SIG-M5 treated with dmso at 0.1 percent for 504 hours (cell line): ENCODE measurements around the gene ADAMTS12.

Experiments
- DNase-seq: peaks from one replicate; lab custom pipeline; 2025; ENCODE audit not compliant: unreplicated experiment; lab: John Stamatoyannopoulos, UW

The ADAMTS12 gene

DNA sequence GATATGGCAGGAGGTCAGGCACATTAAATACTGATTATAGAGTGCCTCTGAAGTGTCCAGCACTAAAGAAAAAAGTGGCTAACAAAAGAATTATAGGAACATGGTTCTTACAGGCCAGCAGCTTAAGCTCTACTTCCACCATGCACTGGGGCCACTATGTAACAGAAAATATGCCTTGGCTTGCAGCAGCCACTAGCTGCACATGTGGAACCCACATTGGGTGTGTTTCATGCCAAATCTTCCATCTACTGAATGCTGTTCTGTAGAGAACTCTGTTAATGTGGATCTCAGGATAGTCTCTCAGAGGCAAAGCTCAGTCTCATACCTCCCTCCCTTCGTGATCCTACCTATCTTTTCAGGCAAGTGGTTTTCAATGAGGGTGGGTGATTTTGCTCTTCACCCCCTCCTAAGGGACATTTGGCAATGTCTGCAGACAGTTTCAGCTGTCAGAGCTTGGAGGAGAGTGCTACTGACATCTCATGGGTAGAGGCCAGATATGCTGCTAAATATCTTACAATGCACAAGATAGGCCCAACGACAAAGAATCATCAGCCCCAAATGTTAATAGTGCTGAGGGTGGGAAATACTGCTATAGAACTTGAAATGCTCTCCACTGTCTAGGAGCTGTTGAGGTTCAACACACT is 232.1 kb downstream of the ADAMTS12 start:
- DNase-seq, result no peak

DNA sequence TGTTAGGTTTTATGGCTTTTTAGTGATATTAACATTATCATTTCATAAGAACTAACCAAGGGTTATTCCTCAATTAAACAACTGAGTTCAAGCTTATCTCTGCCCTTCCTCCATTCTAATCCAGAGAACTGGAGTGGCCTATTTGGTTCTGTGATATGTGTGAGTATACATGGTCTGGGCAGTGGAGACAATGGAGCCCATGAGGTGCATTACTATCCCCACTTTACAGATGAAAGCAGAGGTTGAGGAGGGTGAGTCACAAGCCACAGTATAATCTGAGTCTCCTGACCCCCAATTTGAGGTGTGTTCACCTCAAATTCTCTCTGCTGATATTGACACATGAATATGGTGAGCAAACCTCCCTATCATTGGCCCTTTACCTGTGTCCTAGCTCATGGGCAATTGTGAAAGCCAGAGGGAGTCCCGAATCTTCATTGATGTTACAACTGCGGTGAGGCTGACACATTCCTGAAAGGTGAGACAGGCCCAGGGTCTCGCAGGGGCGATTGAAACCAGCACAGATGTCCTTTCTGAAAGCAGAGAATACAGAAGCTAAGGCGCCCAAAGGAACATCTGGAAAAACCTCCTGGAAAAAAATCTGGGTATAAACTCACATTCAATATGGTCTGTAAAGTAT is 233.9 kb downstream of the ADAMTS12 start:
- no peak for DNase-seq

DNA sequence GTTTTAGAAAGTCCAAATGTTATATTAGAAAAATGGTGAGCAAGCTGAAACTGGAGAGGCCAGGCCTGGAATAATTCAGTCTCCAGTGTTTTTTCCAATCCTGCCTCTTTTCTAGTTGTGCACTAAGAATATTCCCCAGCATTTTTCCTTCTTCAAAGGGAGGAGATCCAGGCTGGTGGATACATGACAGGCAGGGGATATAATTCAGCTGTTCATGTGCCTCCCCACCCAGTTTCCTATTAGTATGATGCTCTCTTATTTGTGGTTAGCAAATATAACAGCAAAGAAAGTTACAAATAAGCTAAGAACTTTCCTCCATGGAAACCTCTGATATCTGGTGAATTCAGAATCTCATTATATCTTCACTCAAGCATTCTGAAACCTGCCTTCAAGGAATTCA is 234.6 kb downstream of the ADAMTS12 start:
- no peak for DNase-seq

DNA sequence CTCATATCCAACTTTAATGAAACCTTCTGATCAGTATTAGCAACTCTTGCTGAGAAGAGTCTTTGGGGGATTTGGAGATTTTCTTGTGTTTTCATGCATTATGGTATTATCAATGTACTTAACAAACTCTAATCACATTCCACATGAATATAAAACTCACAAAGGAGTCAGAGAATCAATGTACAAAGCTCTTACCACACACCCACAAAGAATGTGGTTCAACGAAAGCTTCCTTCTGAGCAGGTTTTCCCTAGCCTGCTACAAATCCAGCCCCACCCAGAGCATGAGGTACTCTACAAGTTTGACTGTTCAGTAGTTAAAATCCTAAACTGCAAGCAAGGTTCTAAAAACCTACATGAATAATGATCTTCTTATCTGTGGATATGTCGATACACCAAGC is 240.9 kb downstream of the ADAMTS12 start:
- DNase-seq, result no peak

DNA sequence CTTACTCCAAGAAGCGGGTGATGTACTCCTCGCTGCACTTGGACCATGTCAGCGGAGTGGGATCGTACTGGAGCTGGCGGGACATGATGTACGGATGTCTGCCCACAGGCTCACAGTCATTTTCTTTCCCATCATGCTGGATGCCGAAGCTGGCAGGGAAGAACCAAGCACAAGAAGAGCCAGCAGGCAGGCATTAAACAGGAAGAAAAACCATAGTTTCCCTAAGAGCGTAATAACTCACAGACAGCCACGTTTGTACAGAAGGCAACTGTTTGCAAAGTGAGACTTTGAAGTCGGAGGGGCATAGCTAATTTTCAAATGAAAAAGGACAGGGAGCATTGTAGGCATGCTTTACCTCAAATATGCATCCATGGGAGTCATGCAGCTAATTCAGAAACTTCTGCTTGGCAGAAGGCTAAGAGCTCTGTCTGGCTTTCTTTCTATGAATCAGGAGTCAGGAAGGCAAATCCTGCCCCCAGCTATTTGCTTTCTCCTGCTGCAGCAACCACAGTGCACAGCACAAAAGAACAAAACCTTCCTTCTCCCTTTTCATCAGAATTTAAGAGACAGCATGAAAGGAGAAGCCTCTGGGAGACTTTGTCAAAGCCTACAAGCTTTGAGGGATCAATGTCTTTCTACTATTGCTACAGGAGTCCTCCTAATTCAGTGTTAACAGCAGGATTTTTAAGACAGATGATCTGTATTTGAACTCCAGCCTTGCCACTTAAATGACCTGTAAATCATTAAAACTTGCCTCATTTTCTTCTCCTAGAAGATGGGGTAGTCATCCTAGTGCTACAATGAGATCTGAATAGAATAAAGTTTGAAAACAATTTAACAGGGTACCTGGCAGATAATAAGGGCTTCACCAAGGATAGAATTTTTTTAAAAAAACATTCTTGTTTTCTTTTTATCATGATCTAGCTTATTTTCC is 242.0 kb downstream of the ADAMTS12 start:
- DNase-seq, result peak; percentile 2

DNA sequence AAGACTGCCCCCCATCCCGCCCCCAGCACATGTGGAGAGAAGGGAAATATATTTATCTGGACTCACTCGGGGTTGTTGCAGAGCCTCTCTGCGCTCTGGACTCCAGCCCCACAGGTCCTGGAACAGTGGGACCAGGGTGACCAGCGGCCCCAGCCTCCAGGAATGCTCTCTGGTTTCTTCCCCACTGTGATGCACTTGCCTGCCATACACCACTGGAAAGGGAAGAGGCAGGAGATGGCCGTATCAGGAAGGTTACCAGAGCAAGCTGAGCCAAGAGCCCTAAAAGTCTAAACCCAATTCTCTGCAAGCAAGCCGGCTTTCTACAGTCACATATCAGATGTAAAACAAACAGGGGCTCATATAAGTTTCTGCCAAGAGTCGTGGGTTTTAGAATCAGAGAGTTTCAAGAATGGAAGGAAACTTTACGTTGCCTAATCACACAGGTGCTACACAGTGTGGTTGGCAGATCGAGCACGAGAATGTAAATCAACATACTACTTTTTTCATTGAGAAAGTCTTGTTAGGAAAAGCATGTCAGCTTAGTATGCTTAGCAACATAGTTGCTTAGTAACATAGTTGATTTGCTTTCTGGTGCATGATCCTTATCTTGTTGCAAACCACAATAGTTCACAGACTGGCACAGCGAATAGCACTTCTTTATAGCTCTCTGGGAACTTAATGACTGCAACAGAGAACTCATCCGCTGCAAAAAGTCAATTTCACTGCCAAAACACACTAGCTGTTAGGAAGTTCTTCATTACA is 249.9 kb downstream of the ADAMTS12 start:
- DNase-seq, result peak; percentile 55

DNA sequence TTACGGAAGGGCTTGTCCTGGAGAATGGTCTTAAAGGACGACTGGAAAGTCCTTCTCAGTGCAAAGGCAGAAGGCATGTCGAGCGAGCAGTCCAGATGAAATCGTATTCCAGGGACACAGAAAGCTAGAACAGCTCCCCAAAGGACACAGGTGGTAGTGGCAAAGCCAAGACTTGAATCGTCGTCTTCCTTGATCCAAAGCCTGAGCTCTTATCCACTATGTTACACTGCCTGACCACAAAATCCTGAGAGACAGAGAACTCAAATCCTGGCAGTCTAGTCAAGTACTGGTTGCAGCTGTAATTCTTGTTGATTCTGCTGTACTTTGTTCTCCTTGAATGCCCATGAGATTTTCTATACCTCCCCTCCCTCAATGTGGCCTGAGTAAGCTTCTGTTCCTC is 252.3 kb downstream of the ADAMTS12 start:
- no peak for DNase-seq

DNA sequence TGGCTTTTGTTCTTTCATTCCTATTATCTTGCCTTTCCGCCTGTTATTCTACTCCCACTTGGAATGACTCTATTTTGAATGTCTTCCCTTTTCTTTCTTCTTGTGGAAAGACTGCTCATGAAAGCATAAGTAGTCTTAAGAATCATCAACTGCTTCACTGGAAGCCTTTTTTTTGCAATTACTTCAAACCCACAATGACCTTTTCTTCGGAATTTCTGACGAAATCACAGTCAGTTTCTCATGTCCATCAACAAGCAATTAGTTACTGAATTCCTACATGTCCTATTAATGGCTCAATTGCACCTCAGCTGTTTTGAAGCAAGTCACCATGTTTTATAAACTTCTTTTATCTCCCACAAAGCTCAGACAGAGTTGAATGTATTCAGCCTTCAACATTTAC is 254.8 kb downstream of the ADAMTS12 start:
- no peak for DNase-seq

DNA sequence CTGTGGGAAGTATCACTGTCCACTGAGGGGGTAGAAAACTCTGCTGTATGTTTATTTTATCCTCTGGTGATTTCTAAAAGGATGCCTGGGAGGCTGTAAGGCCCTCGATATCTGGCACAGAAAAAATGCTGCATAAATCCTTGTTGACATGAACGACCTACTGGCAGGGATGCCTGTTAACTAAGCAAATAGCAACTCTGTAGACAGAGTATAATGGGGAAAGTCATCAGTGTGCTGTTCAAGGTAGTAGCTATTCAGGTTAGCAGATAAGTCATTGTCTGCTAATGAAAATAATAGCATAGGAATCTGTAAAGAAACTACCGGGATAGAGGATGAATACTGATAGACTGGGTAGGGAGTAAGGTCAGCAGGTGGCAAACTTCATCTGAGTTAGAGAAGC is 256.2 kb downstream of the ADAMTS12 start:
- DNase-seq, result no peak

DNA sequence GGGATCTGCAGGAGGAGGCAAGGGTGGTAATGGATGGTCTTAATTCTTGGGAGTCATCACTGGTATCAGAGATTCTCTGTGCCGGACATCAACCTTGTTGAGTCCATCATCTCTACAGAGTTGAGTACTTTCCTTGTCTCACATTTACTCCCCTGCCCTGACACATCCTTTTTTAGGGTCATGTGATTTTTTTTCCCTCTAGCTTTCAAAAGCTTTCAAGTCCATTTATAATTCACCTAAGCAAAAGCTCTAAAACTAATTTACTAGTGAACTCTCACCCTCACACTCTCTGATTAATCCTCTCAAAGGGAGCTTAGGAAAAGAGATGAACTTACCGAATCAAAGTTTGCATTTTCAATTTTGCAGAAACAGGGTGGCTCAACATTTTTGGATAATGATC is 258.1 kb downstream of the ADAMTS12 start:
- DNase-seq, result no peak

DNA sequence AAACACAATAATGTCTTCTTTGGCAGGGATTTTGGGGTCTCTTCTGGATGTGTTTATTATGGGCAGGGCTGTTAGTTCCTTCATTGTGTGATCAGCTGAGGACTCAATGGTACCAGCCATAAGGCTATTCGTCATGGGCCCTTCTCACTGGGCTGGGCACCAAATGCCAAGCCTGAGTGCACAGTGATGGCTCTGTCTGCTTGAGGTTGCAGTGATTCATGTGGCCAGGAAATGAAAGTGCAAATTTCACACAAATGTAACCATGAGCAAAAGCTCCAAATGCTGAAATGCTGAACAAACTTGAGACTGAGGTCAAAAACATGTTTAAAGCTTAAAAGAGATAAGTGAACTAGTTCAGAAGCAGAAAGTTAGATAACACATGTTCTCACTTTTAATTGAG is 260.0 kb downstream of the ADAMTS12 start:
- no peak for DNase-seq

DNA sequence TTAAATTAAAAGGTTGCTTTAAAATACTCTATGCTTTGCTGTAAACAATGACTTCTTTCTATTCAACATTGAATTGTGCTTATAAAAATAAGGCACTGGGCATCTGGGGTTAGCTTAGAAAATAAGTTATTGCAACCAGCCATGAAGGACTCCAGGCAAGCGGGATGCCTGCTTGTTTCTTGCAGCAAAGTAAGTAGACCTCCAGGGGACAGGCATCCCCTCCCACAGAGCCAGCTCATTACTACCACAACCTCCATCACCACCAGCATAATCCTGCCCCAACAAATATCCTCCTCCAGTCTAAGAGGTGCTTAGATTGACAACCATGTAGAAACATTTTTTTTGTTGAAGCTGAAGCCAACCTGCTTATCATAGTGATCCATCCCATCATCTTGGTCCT is 260.7 kb downstream of the ADAMTS12 start:
- DNase-seq, result no peak

DNA sequence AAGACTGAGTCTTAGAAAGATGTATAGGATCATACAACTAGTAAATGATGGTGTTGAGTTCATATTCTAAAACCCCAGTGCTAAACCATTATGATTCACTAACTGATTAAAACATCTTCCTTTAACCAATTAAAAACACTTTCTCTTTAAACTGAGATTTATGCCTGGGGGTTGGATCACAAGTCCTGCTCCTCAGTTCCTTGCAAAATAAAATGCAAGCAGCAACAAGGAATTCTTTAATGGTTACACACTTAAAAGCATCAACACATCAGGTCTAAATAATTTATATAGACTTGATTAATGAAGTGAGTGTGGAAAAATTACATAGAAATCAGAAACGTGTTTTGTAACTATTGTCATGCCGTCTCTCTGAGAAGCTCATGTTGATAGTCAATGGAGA is 261.8 kb downstream of the ADAMTS12 start:
- DNase-seq, result no peak

DNA sequence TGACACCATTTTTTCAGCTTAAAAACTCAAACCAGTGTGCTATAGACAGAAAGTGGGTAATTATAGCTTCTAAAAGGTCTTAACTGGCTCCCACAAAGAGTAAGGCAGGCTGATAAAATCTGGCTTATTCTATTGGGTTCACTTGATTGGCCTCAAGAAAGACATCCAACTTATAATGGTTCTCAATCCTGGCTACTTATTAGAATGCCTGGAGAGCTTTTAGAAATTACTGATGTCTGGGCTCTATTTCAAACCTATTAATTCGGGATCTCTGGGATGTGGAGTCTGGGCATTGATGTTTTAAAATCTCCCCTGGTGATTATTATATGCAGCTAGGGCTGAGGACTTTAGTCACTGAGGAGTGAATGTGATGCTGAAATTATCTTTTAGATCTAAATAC is 263.0 kb downstream of the ADAMTS12 start:
- DNase-seq, result no peak

DNA sequence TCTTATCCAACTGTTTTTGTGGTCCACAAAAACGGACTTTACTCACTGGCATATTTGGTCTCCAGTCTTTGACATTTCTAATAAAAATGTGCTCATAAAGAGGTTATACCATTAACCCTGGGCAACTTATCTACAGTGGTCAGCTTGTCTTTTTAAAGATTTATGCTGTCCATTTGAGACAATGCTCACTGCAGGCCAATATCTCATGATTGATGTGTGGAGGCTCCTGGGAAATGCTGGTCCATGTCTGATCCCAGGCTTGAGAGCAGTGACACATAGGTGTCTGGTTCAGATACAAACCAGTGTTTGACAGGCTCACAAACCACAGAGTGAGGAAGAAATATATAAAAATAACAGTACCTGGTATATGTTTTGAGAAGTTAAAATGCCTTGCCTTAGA is 270.3 kb downstream of the ADAMTS12 start:
- no peak for DNase-seq

DNA sequence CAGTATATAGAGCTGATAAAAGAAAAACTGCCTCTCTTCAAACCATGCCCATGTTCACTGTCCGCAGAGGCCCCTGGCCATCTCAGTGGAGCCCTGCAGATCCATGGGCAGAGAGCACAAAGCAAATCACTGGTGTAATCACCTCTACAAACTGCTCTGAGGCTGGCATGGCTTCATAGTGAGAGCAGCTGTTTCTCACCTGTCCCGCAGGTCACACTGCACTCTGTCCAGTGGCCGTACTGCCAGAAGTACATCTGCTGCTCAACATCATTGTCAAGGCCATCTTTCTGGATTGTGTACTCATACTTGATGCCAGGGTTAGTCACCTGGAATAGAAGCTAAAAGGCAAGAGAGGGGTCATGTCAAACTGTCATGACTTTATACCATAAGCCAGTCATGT is 277.8 kb downstream of the ADAMTS12 start:
- DNase-seq, result no peak

DNA sequence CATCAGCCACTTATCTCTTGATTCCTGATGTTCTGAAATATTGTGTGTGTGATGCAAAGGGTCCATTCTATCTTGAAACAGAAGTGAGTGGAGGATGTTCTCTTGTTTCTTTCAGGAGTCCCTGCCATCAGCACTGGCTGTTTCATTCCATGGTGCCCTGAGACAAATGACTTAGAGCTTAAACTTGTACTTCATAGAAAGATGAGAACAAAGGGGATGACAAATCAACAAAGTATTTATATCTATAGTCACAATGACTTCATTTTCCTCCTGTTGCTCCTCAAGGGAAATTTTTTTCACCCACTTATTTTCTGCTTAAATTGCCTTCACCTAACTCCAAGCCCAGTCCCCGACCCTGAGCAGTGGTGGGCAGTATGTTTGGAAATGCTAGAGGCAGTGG is 279.4 kb downstream of the ADAMTS12 start:
- DNase-seq, result no peak

DNA sequence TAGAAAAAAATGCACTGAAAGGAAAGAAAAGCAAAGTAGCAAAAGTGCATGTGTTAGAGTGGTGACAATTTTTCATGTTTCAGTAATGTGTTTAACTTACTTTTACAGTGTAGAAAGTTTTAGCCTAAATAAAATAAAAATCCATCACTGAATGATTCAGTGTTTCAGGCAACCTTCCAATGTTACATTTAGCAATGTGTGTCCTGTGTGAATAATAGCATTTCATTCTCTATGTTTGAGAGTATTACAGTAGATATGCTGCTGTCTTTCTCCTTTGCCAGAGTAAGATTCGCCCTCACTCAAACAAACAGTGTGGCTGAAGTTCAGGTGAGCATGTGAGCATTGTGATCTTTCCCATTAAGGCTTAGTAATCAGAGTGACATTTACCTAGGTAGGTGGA is 279.9 kb downstream of the ADAMTS12 start:
- DNase-seq, result no peak

DNA sequence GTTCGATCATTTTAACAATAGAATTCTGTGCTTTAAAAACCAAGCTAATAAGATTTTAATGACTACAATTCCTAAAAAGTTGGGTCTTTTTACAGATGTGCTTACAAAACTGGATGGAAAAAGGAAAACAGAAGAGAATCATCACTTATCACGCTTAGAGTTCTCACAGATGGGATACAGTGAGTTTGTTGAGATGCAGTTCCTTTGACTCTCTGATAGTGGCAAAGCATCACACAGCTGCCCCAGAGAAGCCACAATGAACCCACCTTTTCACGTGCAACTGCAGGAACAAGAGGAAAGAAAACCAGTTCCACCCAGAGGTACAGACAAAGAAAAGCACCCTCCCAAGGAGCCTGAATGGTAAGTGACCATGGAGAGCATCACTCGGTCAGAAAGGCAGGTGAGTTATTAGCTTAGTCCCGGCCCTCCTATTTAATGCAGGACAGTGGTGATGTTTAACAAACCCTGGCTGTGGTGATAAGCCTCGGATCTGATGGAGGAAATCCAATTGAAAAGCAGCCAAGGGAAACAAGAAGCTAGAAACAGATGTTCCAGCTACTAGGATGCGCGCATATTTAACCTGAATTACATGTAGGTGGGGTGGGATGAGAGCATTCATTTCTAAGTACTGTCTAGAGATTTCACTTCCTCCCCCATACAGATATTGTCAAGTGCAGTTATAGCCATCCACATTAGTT is 283.3 kb downstream of the ADAMTS12 start:
- no peak for DNase-seq

DNA sequence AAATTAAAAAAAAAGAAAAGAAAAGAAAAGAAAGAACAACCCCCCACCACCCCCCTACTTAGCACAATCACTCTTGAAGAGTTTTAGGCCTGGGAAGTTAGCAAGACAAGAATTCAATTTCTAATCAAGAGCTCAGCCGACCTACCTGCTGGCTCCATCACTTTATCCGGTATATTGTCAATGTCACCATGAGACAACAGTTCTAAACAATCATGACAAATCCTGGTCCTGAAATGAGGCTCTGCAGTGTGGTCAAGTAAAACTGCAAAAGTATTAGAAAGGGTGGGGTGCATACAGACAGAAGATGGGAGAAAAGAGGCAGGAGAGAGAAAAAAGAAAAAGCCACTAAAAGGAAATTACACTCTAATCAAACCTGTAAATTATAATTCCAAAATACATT is 287.3 kb downstream of the ADAMTS12 start:
- DNase-seq, result no peak

DNA sequence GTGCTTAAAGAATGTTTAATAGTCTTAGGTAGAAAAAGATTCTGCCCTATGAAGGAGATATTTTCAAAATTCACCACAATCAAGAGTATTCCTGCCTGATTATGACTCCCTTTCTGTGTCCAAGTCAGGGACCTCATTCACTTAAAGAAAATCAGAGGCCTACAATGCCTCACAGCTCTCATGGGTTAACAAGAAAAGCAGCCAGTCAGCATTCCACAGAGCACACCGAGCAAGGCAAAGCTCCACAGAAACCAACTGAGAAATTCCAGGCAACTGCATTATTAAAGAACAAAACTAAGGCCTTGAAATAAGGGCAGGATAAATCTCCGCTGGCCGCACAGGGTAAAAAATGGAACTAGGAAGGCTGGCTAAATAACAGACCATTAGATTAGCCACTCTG is 289.9 kb downstream of the ADAMTS12 start:
- DNase-seq, result no peak
